H9 (cell line): ENCODE results near the gene LHX4. TPM values are rescaled to one million over a fixed set of nuclear protein-coding genes. Genes with fewer than 3 reads are reported as not detected.
A peak's percentile ranks its signal among the peaks of the same experiment; 100 is the strongest.

ENCODE experiments used
- DNase-seq: peaks from one replicate; pipeline ENCODE4 v3.0.0-alpha.2; 2017
- H2AFZ ChIP-seq: one replicate; pipeline ENCODE4 v1.6.1; 2013; ENCODE audit warnings: mild to moderate bottlenecking, low read length, control low read depth, moderate library complexity
- H2AK5ac ChIP-seq: 2 replicates; pipeline ENCODE4 v1.6.1; 2013; ENCODE audit warnings: low read length, control low read depth, mixed read lengths; ENCODE audit not compliant: insufficient read length
- H2BK120ac ChIP-seq: one replicate; pipeline ENCODE4 v1.6.1; 2013; ENCODE audit warnings: low read depth, mild to moderate bottlenecking, low read length, control low read depth, inconsistent platforms; ENCODE audit not compliant: poor library complexity, severe bottlenecking
- H2BK12ac ChIP-seq: 2 replicates; pipeline ENCODE4 v1.6.1; 2013; ENCODE audit warnings: low read length, control low read depth, mixed read lengths, low read depth; ENCODE audit not compliant: insufficient read length
- H2BK15ac ChIP-seq: 2 replicates; pipeline ENCODE4 v1.6.1; 2013; ENCODE audit warnings: low read depth, low read length, control low read depth
- H2BK20ac ChIP-seq: one replicate; pipeline ENCODE4 v1.6.1; 2013; ENCODE audit warnings: low read depth, mild to moderate bottlenecking, low read length, control low read depth, inconsistent platforms; ENCODE audit not compliant: poor library complexity, severe bottlenecking
- H2BK5ac ChIP-seq: 2 replicates; pipeline ENCODE4 v1.6.1; 2013; ENCODE audit warnings: low read length, control low read depth, mixed read lengths; ENCODE audit not compliant: insufficient read length
- H3K14ac ChIP-seq: 2 replicates; pipeline ENCODE4 v1.6.1; 2013; ENCODE audit warnings: low read length, control low read depth; ENCODE audit not compliant: insufficient read depth
- H3K18ac ChIP-seq: 2 replicates; pipeline ENCODE4 v1.6.1; 2013; ENCODE audit warnings: low read depth, mild to moderate bottlenecking, mixed read lengths, low read length, control low read depth; ENCODE audit not compliant: insufficient read length
- H3K23ac ChIP-seq: 2 replicates; pipeline ENCODE4 v1.6.1; 2013; ENCODE audit warnings: low read length, control low read depth, mixed read lengths, low read depth; ENCODE audit not compliant: insufficient read length
- H3K23me2 ChIP-seq: 2 replicates; pipeline ENCODE4 v1.6.1; 2013; ENCODE audit warnings: low read depth, mild to moderate bottlenecking, mixed read lengths, low read length, control low read depth; ENCODE audit not compliant: insufficient read length, poor library complexity, severe bottlenecking
- H3K27ac ChIP-seq: 2 replicates; pipeline ENCODE4 v1.5.1; 2013; ENCODE audit warnings: low read length, control low read depth, mixed read lengths, low read depth; ENCODE audit not compliant: insufficient read length
- H3K27me3 ChIP-seq: 2 replicates; pipeline ENCODE4 v1.6.1; 2013; ENCODE audit warnings: low read length, control low read depth, inconsistent platforms; ENCODE audit not compliant: insufficient read depth
- H3K4ac ChIP-seq: 2 replicates; pipeline ENCODE4 v1.6.1; 2013; ENCODE audit warnings: low read depth, mild to moderate bottlenecking, control low read depth, inconsistent platforms, low read length, moderate library complexity
- H3K4me1 ChIP-seq: 2 replicates; pipeline ENCODE4 v1.6.1; 2013; ENCODE audit warnings: low read length, control low read depth, inconsistent platforms; ENCODE audit not compliant: insufficient read depth
- H3K4me2 ChIP-seq: 2 replicates; pipeline ENCODE4 v1.6.1; 2013; ENCODE audit warnings: low read length, control low read depth, mixed read lengths; ENCODE audit not compliant: insufficient read length, insufficient read depth
- H3K56ac ChIP-seq: 2 replicates; pipeline ENCODE4 v1.6.1; 2013; ENCODE audit warnings: low read depth, mild to moderate bottlenecking, mixed read lengths, low read length, control low read depth; ENCODE audit not compliant: insufficient read length
- H3K79me1 ChIP-seq: 2 replicates; pipeline ENCODE4 v1.6.1; 2013; ENCODE audit warnings: low read depth, mild to moderate bottlenecking, moderate library complexity, low read length, control low read depth, inconsistent platforms; ENCODE audit not compliant: insufficient read depth, poor library complexity, severe bottlenecking
- H3K79me2 ChIP-seq: 2 replicates; pipeline ENCODE4 v1.6.1; 2013; ENCODE audit warnings: low read length, control low read depth, inconsistent platforms; ENCODE audit not compliant: insufficient read depth
- H3K9ac ChIP-seq: 2 replicates; pipeline ENCODE4 v1.6.1; 2013; ENCODE audit warnings: low read length, control low read depth, mixed read lengths; ENCODE audit not compliant: insufficient read length; ENCODE audit errors: extremely low read depth
- H3K9me3 ChIP-seq: one replicate; pipeline ENCODE4 v1.6.1; 2013; ENCODE audit warnings: low read depth, low read length, inconsistent platforms; ENCODE audit not compliant: control insufficient read depth
- H3T11ph ChIP-seq: one replicate; pipeline ENCODE4 v1.6.1; 2013; ENCODE audit warnings: mild to moderate bottlenecking, low read length, control low read depth, inconsistent platforms
- H4K20me1 ChIP-seq: one replicate; pipeline ENCODE4 v1.6.1; 2013; ENCODE audit not compliant: control insufficient read depth, insufficient read length, insufficient read depth
- H4K5ac ChIP-seq: 2 replicates; pipeline ENCODE4 v1.6.1; 2013; ENCODE audit warnings: low read depth, mild to moderate bottlenecking, mixed read lengths, low read length, control low read depth; ENCODE audit not compliant: insufficient read length
- H4K8ac ChIP-seq: replicated peaks from 2 replicates; pipeline ENCODE4 v1.6.1; 2013; ENCODE audit warnings: low read length, control low read depth, mixed read lengths, low read depth; ENCODE audit not compliant: insufficient read length
- H4K91ac ChIP-seq: 2 replicates; pipeline ENCODE4 v1.6.1; 2013; ENCODE audit warnings: low read depth, mild to moderate bottlenecking, moderate library complexity, mixed read lengths, low read length, control low read depth; ENCODE audit not compliant: insufficient read length
- H3K27ac Mint-ChIP-seq, 3 experiments: 2 replicates in 2 of 3; 3 replicates in 1 of 3; pipeline ENCODE4 v1.8.0; 2020 to 2021; ENCODE audit warnings: mixed read lengths in 3 of 3, mild to moderate bottlenecking in 1 of 3, moderate library complexity in 1 of 3
- H3K27me3 Mint-ChIP-seq: 2 replicates; pipeline ENCODE4 v1.8.0; 2021; ENCODE audit warnings: low read depth, mild to moderate bottlenecking, moderate library complexity, mixed read lengths
- H3K36me3 Mint-ChIP-seq, 3 experiments: 2 replicates in 2 of 3; 3 replicates in 1 of 3; pipeline ENCODE4 v1.8.0; 2020 to 2021; ENCODE audit warnings: low read depth in 3 of 3, mixed read lengths in 3 of 3; ENCODE audit not compliant: insufficient read depth in 1 of 3
- H3K4me1 Mint-ChIP-seq, 2 experiments: 2 replicates each; pipeline ENCODE4 v1.8.0; 2020; ENCODE audit warnings: mixed read lengths in 2 of 2
- H3K4me3 Mint-ChIP-seq, 2 experiments: 2 replicates in 1 of 2; 3 replicates in 1 of 2; pipeline ENCODE4 v1.8.0; 2020 to 2021; ENCODE audit warnings: mild to moderate bottlenecking in 2 of 2, mixed read lengths in 2 of 2, moderate library complexity in 1 of 2
- H3K9me3 Mint-ChIP-seq, 2 experiments: 2 replicates in 1 of 2; 3 replicates in 1 of 2; pipeline ENCODE4 v1.8.0; 2020; ENCODE audit warnings: mild to moderate bottlenecking in 2 of 2, mixed read lengths in 2 of 2, moderate library complexity in 1 of 2
- CTCF ChIP-seq: fragments of 200-600 bp; sonication (generic); conservative IDR thresholded peaks from 3 replicates; pipeline ENCODE4 v1.8.0; 2021; ENCODE audit warnings: antibody characterized with exemption, mild to moderate bottlenecking
- WGBS: extraction: QIAGEN DNeasy Blood & Tissue Kit; methylation state at CpG from one replicate; pipeline ENCODE4 v1.1.7; 2013; ENCODE audit warnings: missing lambda C conversion rate, low lambda C conversion rate, mixed read lengths; ENCODE audit not compliant: insufficient read length; ENCODE audit errors: extremely low coverage; 5-methylcytosine and 5-hydroxymethylcytosine counted together
- total RNA-seq: library from RNA; stranded (reverse); gene quantifications from 2 replicates; pipeline ENCODE4 v1.2.1, GENCODE V29; 2021

Gene LHX4
- total RNA-seq, 1 experiment from 2014 or later: 1.9 TPM

- H3K23ac ChIP-seq: no peak overlapping the region
- no peak overlapping the region for H3K18ac ChIP-seq
- H3K4me1 ChIP-seq: peaks cover 8% of the 10 kb centered on the region; the same call in 1 of the 2 replicates
- no CpG with 5 or more reads among the region's 2 CpGs for WGBS
- no peak overlapping the region for H2BK5ac ChIP-seq
- TF ChIP-seq CTCF: no peak
- H3K56ac ChIP-seq: no peak overlapping the region
- H3K4me2 ChIP-seq: no peak overlapping the region
- H3K9me3 ChIP-seq: no peaks in the 10 kb centered on the region
- no peak overlapping the region for H3T11ph ChIP-seq
- no peak overlapping the region for H2BK15ac ChIP-seq
- Mint-ChIP-seq H3K27ac (peak overlapping the region in 1 of 3 experiments; percentile 84; a peak in 1 of 7 replicates), H3K4me3 (no peak overlapping the region), H3K4me1 (peaks cover 35 to 49% of the 10 kb centered on the region in 2 experiments), H3K9me3 (no peaks in the 10 kb centered on the region), H3K36me3 (no peaks in the 10 kb centered on the region; a peak in 2 of 7 replicates), H3K27me3 (peaks cover 12% of the 10 kb centered on the region)
- no peak overlapping the region for H3K14ac ChIP-seq
- no peak overlapping the region for H3K27ac ChIP-seq
- H4K5ac ChIP-seq: no peak overlapping the region
- no peak overlapping the region for H3K4ac ChIP-seq
- H2BK20ac ChIP-seq: no peak overlapping the region
- no peak overlapping the region for H4K91ac ChIP-seq
- no peaks in the 10 kb centered on the region for H3K79me1 ChIP-seq
- H2AFZ ChIP-seq: no peak overlapping the region
- no peak overlapping the region for H2BK12ac ChIP-seq
- H4K8ac ChIP-seq: no peak overlapping the region
- H3K27me3 ChIP-seq: no peaks in the 10 kb centered on the region; the same call in 1 of the 2 replicates
- no peak for DNase-seq
- H3K79me2 ChIP-seq: no peaks in the 10 kb centered on the region
- no peaks in the 10 kb centered on the region for H4K20me1 ChIP-seq
- no peak overlapping the region for H2AK5ac ChIP-seq
- H2BK120ac ChIP-seq: no peak overlapping the region
- no peak overlapping the region for H3K9ac ChIP-seq
- H3K23me2 ChIP-seq: no peaks in the 10 kb centered on the region
Measured at GRCh38 chr1:180264595-180264994, 34.5 kb downstream of the LHX4 start.
